ENCODE data around the gene C11orf52.

The C11orf52 gene

DNA sequence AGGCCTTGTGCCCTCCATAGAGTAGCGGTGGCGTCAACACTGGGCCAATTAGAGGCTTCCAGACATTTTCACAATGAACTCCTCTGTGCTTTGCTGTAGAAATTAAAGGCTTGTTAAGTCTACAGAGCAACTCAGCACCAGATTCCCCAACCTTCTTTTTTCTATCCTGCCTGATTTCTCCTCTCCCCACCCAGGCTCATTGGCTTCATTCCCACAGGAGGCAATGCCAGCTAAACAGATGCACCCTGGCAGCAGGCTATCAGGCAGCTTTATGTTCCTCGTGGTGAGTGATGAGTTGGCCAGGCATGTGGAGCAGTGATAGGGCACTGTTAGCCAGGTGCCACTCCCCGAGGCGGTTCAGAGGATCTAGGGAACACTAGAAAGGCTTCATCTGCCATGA is 23.2 kb downstream of the C11orf52 start:
- TF ChIP-seq, protein P1, sequence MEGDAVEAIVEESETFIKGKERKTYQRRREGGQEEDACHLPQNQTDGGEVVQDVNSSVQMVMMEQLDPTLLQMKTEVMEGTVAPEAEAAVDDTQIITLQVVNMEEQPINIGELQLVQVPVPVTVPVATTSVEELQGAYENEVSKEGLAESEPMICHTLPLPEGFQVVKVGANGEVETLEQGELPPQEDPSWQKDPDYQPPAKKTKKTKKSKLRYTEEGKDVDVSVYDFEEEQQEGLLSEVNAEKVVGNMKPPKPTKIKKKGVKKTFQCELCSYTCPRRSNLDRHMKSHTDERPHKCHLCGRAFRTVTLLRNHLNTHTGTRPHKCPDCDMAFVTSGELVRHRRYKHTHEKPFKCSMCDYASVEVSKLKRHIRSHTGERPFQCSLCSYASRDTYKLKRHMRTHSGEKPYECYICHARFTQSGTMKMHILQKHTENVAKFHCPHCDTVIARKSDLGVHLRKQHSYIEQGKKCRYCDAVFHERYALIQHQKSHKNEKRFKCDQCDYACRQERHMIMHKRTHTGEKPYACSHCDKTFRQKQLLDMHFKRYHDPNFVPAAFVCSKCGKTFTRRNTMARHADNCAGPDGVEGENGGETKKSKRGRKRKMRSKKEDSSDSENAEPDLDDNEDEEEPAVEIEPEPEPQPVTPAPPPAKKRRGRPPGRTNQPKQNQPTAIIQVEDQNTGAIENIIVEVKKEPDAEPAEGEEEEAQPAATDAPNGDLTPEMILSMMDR (conservative IDR thresholded peaks at IDR 0.05; ENCODE audit: low read depth, low read length) = no peak
- no peak overlapping the region for H3K4me3 ChIP-seq (IDR thresholded peaks at IDR 0.05; ENCODE audit: insufficient read depth, low read depth, low read length)
- no peaks in the 10 kb centered on the region for H3K4me1 ChIP-seq (ENCODE audit: low read depth, poor library complexity, severe bottlenecking)
- no peaks in the 10 kb centered on the region for H3K79me2 ChIP-seq (ENCODE audit: insufficient read depth, low read depth)
- H3K4me2 ChIP-seq = no peak overlapping the region
- no peaks in the 10 kb centered on the region for H3K36me3 ChIP-seq (ENCODE audit: insufficient read depth)
- H3K27me3 ChIP-seq (ENCODE audit: insufficient read depth, low read depth) = no peaks in the 10 kb centered on the region
- H2AFZ ChIP-seq (ENCODE audit: low read depth) = no peak overlapping the region
- no peak overlapping the region for H3K9ac ChIP-seq
- no peak overlapping the region for H3K27ac ChIP-seq
- H4K20me1 ChIP-seq (ENCODE audit: insufficient read depth) = no peaks in the 10 kb centered on the region

- Histone ChIP-seq H3K36me3 (ENCODE audit: insufficient read depth) (no peaks in the 10 kb centered on the region), H3K4me3 (IDR thresholded peaks at IDR 0.05; ENCODE audit: insufficient read depth, low read depth, low read length) (no peak overlapping the region), H2AFZ (ENCODE audit: low read depth) (no peak overlapping the region), H3K27me3 (ENCODE audit: insufficient read depth, low read depth) (no peaks in the 10 kb centered on the region), H3K4me1 (ENCODE audit: low read depth, poor library complexity, severe bottlenecking) (no peaks in the 10 kb centered on the region), H3K79me2 (ENCODE audit: insufficient read depth, low read depth) (no peaks in the 10 kb centered on the region), H4K20me1 (ENCODE audit: insufficient read depth) (no peaks in the 10 kb centered on the region), H3K27ac (no peak overlapping the region), H3K9ac (no peak overlapping the region), H3K4me2 (no peak overlapping the region)
- TF ChIP-seq, protein P1 (conservative IDR thresholded peaks at IDR 0.05; ENCODE audit: low read depth, low read length) = no peak
Measured at GRCh38 chr11:111942829-111943228, 24.1 kb downstream of the C11orf52 start.

DNA sequence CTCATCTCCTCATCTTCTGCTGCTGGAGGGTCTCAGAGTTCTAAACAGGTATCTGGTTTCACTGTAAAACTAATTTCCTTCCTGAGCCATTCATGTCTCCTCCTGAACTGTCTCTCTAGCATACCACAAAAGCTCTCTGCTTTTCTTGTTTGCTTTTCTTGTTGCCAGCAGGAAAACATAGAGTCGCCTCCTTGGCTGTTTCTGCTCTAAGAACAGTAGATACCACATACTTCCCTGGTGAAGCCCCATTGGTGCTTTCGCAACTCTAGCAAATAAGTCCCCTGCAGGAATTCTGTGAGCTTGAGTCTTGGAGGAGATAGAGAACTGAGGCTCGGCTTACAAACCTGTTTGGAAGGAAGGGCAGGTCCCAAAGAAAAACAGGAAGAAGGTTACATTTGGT is 25.4 kb downstream of the C11orf52 start:
- no peaks in the 10 kb centered on the region for H3K27me3 ChIP-seq (ENCODE audit: insufficient read depth, low read depth)
- no peak overlapping the region for H3K27ac ChIP-seq
- H4K20me1 ChIP-seq (ENCODE audit: insufficient read depth) = no peaks in the 10 kb centered on the region
- H3K4me1 ChIP-seq (ENCODE audit: low read depth, poor library complexity, severe bottlenecking) = peaks cover under 1% of the 10 kb centered on the region
- no peak overlapping the region for H2AFZ ChIP-seq (ENCODE audit: low read depth)
- no peaks in the 10 kb centered on the region for H3K79me2 ChIP-seq (ENCODE audit: insufficient read depth, low read depth)
- no peak overlapping the region for H3K9ac ChIP-seq
- H3K4me2 ChIP-seq = no peak overlapping the region
- no peaks in the 10 kb centered on the region for H3K36me3 ChIP-seq (ENCODE audit: insufficient read depth)
- TF ChIP-seq, protein P1 (conservative IDR thresholded peaks at IDR 0.05; ENCODE audit: low read depth, low read length) = no peak
- no peak overlapping the region for H3K4me3 ChIP-seq (IDR thresholded peaks at IDR 0.05; ENCODE audit: insufficient read depth, low read depth, low read length)

DNA sequence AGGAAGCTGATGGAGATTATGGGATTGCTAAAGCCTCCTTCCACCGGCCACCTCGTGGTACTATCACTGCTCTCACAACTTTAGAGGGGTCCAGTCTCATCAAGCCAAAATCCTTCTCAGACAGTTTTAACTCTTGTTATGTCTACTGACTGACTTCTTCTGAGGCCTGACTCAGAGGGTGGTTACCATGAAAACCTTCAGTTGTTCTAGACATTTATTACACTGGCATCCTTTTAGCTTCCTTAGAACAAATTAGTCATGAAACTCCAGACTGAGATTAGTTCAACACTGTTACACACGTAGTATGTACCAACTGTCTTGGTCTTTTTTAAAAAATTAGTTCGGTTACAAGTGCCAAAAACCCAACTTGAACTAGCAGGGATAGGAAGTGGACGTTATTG is 25.9 kb downstream of the C11orf52 start:
- no peak overlapping the region for H3K4me3 ChIP-seq (IDR thresholded peaks at IDR 0.05; ENCODE audit: insufficient read depth, low read depth, low read length)
- no peaks in the 10 kb centered on the region for H4K20me1 ChIP-seq (ENCODE audit: insufficient read depth)
- no peaks in the 10 kb centered on the region for H3K27me3 ChIP-seq (ENCODE audit: insufficient read depth, low read depth)
- H3K36me3 ChIP-seq (ENCODE audit: insufficient read depth) = no peaks in the 10 kb centered on the region
- no peaks in the 10 kb centered on the region for H3K79me2 ChIP-seq (ENCODE audit: insufficient read depth, low read depth)
- H3K9ac ChIP-seq = no peak overlapping the region
- no peak overlapping the region for H3K27ac ChIP-seq
- TF ChIP-seq, protein P1 (conservative IDR thresholded peaks at IDR 0.05; ENCODE audit: low read depth, low read length) = no peak
- H3K4me2 ChIP-seq = no peak overlapping the region
- no peak overlapping the region for H2AFZ ChIP-seq (ENCODE audit: low read depth)
- peaks cover 3% of the 10 kb centered on the region for H3K4me1 ChIP-seq (ENCODE audit: low read depth, poor library complexity, severe bottlenecking)

Measured in KMS-11 (cell line).